Neural progenitor cell (in vitro differentiated cells): ENCODE data around the gene COX10. TPM values are rescaled to one million over a fixed set of nuclear protein-coding genes. Genes with fewer than 3 reads are reported as not detected.
"Not testable (repeated sequence)": the region's sequence is repeated elsewhere in the genome, so short reads cannot be mapped to it uniquely, and the experiment has no call there.

ENCODE experiments used
- DNase-seq: peaks from one replicate; pipeline ENCODE4 v3.0.0-alpha.2; 2016; ENCODE audit warnings: low spot score
- H2AFZ ChIP-seq: fragments of 200-600 bp; sonication (generic); replicated peaks from 2 replicates; pipeline ENCODE4 v1.6.1; 2016; ENCODE audit warnings: antibody characterized with exemption
- H3F3A ChIP-seq: fragments of 200-600 bp; sonication (generic); 2 replicates; pipeline ENCODE4 v1.6.1; 2016; ENCODE audit warnings: antibody characterized with exemption, low read depth
- H3K27ac ChIP-seq: fragments of 200-600 bp; sonication (generic); 2 replicates; pipeline ENCODE4 v1.5.1; 2016; ENCODE audit warnings: mild to moderate bottlenecking
- H3K27me3 ChIP-seq: fragments of 200-600 bp; sonication (generic); 2 replicates; pipeline ENCODE4 v1.6.1; 2016; ENCODE audit warnings: mild to moderate bottlenecking, moderate library complexity
- H3K36me3 ChIP-seq: fragments of 200-600 bp; sonication (generic); 2 replicates; pipeline ENCODE4 v1.5.1; 2016
- H3K4me1 ChIP-seq: fragments of 200-600 bp; sonication (generic); 2 replicates; pipeline ENCODE4 v1.6.1; 2016; ENCODE audit warnings: mixed run types
- H3K4me2 ChIP-seq: fragments of 200-600 bp; sonication (generic); 2 replicates; pipeline ENCODE4 v1.6.1; 2016
- H3K4me3 ChIP-seq: fragments of 200-600 bp; sonication (generic); 2 replicates; pipeline ENCODE4 v1.5.1; 2016
- H3K79me2 ChIP-seq: fragments of 200-600 bp; sonication (generic); 2 replicates; pipeline ENCODE4 v1.6.1; 2016; ENCODE audit warnings: low read depth
- H3K9ac ChIP-seq: fragments of 200-600 bp; sonication (generic); 2 replicates; pipeline ENCODE4 v1.6.1; 2016
- H3K9me3 ChIP-seq: fragments of 200-600 bp; sonication (generic); 2 replicates; pipeline ENCODE4 v1.5.1; 2016; ENCODE audit warnings: low read depth
- H4K20me1 ChIP-seq: fragments of 200-600 bp; sonication (generic); 2 replicates; pipeline ENCODE4 v1.6.1; 2016; ENCODE audit warnings: low read depth
- H3K27ac Mint-ChIP-seq: 3 replicates; pipeline ENCODE4 v1.8.0; 2021; ENCODE audit warnings: mixed read lengths
- H3K27me3 Mint-ChIP-seq: 2 replicates; pipeline ENCODE4 v1.8.0; 2022; ENCODE audit warnings: low read depth, mild to moderate bottlenecking, inconsistent platforms, moderate library complexity, mixed read lengths; ENCODE audit not compliant: insufficient read depth
- H3K36me3 Mint-ChIP-seq: 3 replicates; pipeline ENCODE4 v1.8.0; 2021; ENCODE audit warnings: mixed read lengths
- H3K4me1 Mint-ChIP-seq: 3 replicates; pipeline ENCODE4 v1.8.0; 2021; ENCODE audit warnings: mixed read lengths
- H3K4me3 Mint-ChIP-seq: 3 replicates; pipeline ENCODE4 v1.8.0; 2021; ENCODE audit warnings: mild to moderate bottlenecking, moderate library complexity, mixed read lengths
- H3K9me3 Mint-ChIP-seq: 3 replicates; pipeline ENCODE4 v1.8.0; 2020; ENCODE audit warnings: mixed read lengths
- EZH2 ChIP-seq: fragments of 200-600 bp; sonication (generic); IDR thresholded peaks from 2 replicates; pipeline ENCODE4 v1.6.1; 2017; ENCODE audit warnings: antibody characterized with exemption, mild to moderate bottlenecking, moderate library complexity
- EZH2phosphoT487 ChIP-seq: fragments of 200-600 bp; sonication (generic); IDR thresholded peaks from 2 replicates; pipeline ENCODE4 v1.6.1; 2017; ENCODE audit warnings: antibody characterized with exemption
- total RNA-seq: library from RNA; depleted of rRNA; stranded (reverse); fragments of >200 nt; gene quantifications from 2 replicates; pipeline ENCODE4 v1.2.3, GENCODE V29; 2015; ENCODE audit warnings: low replicate concordance
- TF ChIP-seq, protein P1 (sequence below): fragments of 200-600 bp; sonication (generic); IDR thresholded peaks from 2 replicates; pipeline ENCODE4 v1.5.1; 2017; ENCODE audit warnings: antibody characterized with exemption, mild to moderate bottlenecking

COX10 gene
- total RNA-seq, 1 donor from 2014 or later: 18.0 TPM

DNA sequence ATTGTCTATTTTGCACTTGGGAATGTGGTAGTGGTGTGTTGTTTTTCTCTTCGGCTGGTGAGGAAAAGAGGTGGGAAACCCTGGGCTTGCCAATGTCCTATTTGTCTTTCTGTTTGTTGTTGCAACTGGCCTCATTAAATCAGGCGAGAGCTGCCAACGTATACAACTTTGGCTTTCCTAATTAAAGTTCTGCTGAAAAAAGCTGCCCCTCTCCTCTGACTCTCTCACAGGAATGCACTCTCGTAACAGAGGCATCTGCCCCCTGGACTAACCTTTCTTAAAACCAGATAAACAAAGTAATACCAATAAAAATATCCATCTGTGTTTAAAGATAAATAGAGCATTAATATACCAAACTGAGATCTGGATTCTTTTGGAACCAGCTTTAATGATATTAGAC is 159.6 kb downstream of the COX10 start:
- Mint-ChIP-seq H3K9me3 (no peaks in the 10 kb centered on the region), H3K27me3 (no peaks in the 10 kb centered on the region), H3K4me3 (no peak overlapping the region), H3K27ac (no peak overlapping the region), H3K36me3 (peaks cover 4% of the 10 kb centered on the region), H3K4me1 (peaks cover 3% of the 10 kb centered on the region)
- Histone ChIP-seq H3K4me1 (peaks cover 7% of the 10 kb centered on the region), H4K20me1 (no peaks in the 10 kb centered on the region), H3K4me3 (no peak overlapping the region), H3F3A (no peaks in the 10 kb centered on the region), H3K27me3 (no peaks in the 10 kb centered on the region), H3K36me3 (no peaks in the 10 kb centered on the region), H3K27ac (no peak overlapping the region), H3K9me3 (no peaks in the 10 kb centered on the region), H3K4me2 (no peak overlapping the region), H3K79me2 (no peaks in the 10 kb centered on the region), H2AFZ (no peak overlapping the region), H3K9ac (no peak overlapping the region)
- TF ChIP-seq, protein P1, sequence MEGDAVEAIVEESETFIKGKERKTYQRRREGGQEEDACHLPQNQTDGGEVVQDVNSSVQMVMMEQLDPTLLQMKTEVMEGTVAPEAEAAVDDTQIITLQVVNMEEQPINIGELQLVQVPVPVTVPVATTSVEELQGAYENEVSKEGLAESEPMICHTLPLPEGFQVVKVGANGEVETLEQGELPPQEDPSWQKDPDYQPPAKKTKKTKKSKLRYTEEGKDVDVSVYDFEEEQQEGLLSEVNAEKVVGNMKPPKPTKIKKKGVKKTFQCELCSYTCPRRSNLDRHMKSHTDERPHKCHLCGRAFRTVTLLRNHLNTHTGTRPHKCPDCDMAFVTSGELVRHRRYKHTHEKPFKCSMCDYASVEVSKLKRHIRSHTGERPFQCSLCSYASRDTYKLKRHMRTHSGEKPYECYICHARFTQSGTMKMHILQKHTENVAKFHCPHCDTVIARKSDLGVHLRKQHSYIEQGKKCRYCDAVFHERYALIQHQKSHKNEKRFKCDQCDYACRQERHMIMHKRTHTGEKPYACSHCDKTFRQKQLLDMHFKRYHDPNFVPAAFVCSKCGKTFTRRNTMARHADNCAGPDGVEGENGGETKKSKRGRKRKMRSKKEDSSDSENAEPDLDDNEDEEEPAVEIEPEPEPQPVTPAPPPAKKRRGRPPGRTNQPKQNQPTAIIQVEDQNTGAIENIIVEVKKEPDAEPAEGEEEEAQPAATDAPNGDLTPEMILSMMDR: no peak
- no peak for TF ChIP-seq EZH2
- no peak for TF ChIP-seq EZH2phosphoT487
- no peak for DNase-seq

- not testable (repeated sequence) for H3K27ac Mint-ChIP-seq, H2AFZ ChIP-seq, H4K20me1 ChIP-seq, H3K36me3 ChIP-seq, H3K27me3 Mint-ChIP-seq, H3K9me3 ChIP-seq, DNase-seq, H3K4me1 ChIP-seq, H3K9ac ChIP-seq, H3K27me3 ChIP-seq, H3K79me2 ChIP-seq, H3K4me2 ChIP-seq, H3K9me3 Mint-ChIP-seq, H3F3A ChIP-seq, H3K36me3 Mint-ChIP-seq, H3K4me1 Mint-ChIP-seq, H3K4me3 ChIP-seq, H3K27ac ChIP-seq, H3K4me3 Mint-ChIP-seq
These were observed 161.9 kb downstream of the COX10 start for GRCh38 chr17:14231187-14231586.

- H3K4me2 ChIP-seq, H3K4me1 ChIP-seq, H3K36me3 ChIP-seq, H3K27ac Mint-ChIP-seq, H3K9me3 Mint-ChIP-seq, H3F3A ChIP-seq, H3K9me3 ChIP-seq, H3K9ac ChIP-seq, H3K4me3 Mint-ChIP-seq, H3K79me2 ChIP-seq, H3K27me3 ChIP-seq, H3K4me3 ChIP-seq, H3K4me1 Mint-ChIP-seq, H4K20me1 ChIP-seq, H2AFZ ChIP-seq, H3K27me3 Mint-ChIP-seq, H3K36me3 Mint-ChIP-seq, DNase-seq, H3K27ac ChIP-seq: not testable (repeated sequence)
These were observed 165.7 kb downstream of the COX10 start for GRCh38 chr17:14235047-14235446.

- not testable (repeated sequence) for DNase-seq, H3K9ac ChIP-seq, H3K9me3 ChIP-seq, H3F3A ChIP-seq, H3K27me3 ChIP-seq, H3K9me3 Mint-ChIP-seq, H3K4me2 ChIP-seq, H3K27ac Mint-ChIP-seq, H3K79me2 ChIP-seq, H3K27ac ChIP-seq, H2AFZ ChIP-seq, H3K36me3 Mint-ChIP-seq, H3K27me3 Mint-ChIP-seq, H3K4me1 ChIP-seq, H3K4me1 Mint-ChIP-seq, H4K20me1 ChIP-seq, H3K4me3 ChIP-seq, H3K4me3 Mint-ChIP-seq, H3K36me3 ChIP-seq
These were observed 166.7 kb downstream of the COX10 start for GRCh38 chr17:14236032-14236431.

DNA sequence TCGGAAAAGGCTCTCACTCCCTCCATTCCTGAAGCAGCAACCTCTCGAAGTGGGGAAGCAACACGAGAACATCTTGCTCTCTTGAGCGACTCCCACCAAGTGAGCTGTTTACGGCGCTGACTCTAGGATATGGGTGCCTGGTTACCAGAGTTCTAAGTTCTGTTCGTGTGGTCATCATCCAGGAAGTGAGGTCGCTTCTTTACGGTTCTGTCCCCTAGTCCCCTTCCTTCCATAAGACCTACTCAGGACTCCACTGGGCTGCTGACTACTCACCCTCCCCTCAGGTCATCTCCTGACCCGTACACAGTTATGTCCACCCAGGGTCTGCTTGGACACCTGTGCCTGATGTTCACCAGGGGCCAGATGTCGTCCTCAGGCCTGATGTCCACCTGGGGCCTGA is 167.5 kb downstream of the COX10 start, which contains the start of gene CDRT15:
Gene CDRT15 (minus strand): TSS at position 101 of the 400 bp plus-strand sequence. CDS start 29 bp downstream, at position 72.
- not testable (repeated sequence) for H4K20me1 ChIP-seq, H3K27ac Mint-ChIP-seq

DNA sequence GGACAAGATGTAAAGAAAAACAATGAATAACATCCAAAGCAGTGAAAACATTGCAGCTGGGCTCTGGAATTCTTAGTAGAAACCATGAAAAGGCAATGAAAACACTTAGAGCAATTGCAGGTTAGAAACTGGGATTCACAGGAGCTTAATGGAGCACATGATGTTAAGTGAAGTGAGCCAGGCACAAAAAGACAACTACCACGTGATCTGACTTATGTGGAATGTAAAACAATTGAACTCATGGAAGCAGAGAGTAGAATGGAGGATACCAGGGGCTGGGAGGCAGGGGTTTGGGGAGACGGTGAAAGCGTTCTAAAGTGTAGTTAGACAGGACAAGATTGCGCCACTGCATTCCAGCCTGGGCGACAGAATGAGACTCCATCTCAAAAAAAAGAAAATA is 170.0 kb downstream of the COX10 start:
- H2AFZ ChIP-seq, H3K4me2 ChIP-seq, H3K27me3 Mint-ChIP-seq, H3K9me3 Mint-ChIP-seq, H4K20me1 ChIP-seq, H3K27ac Mint-ChIP-seq, H3K27me3 ChIP-seq, H3K36me3 ChIP-seq, H3K79me2 ChIP-seq, H3K4me1 Mint-ChIP-seq, H3K4me3 Mint-ChIP-seq, H3F3A ChIP-seq, H3K9ac ChIP-seq, H3K27ac ChIP-seq, DNase-seq, H3K36me3 Mint-ChIP-seq, H3K9me3 ChIP-seq, H3K4me3 ChIP-seq: not testable (repeated sequence)
- H3K4me1 ChIP-seq: peaks cover 12% of the 10 kb centered on the region

More for the DNA sequence above, 167.5 kb downstream of the COX10 start, which contains the start of gene CDRT15:
- H3K9me3 ChIP-seq, H3K27me3 Mint-ChIP-seq, H3K27ac ChIP-seq, H3F3A ChIP-seq, H2AFZ ChIP-seq, H3K4me2 ChIP-seq, H3K9ac ChIP-seq, H3K36me3 Mint-ChIP-seq, H3K4me3 Mint-ChIP-seq, H3K4me1 ChIP-seq, H3K36me3 ChIP-seq, DNase-seq, H3K4me1 Mint-ChIP-seq, H3K4me3 ChIP-seq, H3K79me2 ChIP-seq, H3K9me3 Mint-ChIP-seq, H3K27me3 ChIP-seq: not testable (repeated sequence)
